HG03520 (cell line): ENCODE data around the gene KRTAP5-9.
"Not testable (repeated sequence)": the region's sequence is repeated elsewhere in the genome, so short reads cannot be mapped to it uniquely, and the experiment has no call there.

Experiments
- ATAC-seq: cut with Tn5 transposase; IDR thresholded peaks from one replicate; pipeline ENCODE4 v1.9.1; 2021; ENCODE audit warnings: mild to moderate bottlenecking, moderate library complexity; ENCODE audit not compliant: unreplicated experiment

KRTAP5-9 gene

GRCh38 chr11:71548120-71548519 lies at the start of gene KRTAP5-9:
Gene KRTAP5-9 (plus strand): TSS chr11:71548420. CDS start chr11:71548658, 238 bp downstream.
- ATAC-seq = no peak

GRCh38 chr11:71499125-71499524 lies 49.1 kb upstream of the KRTAP5-9 start:
- ATAC-seq = no peak

- no peak for ATAC-seq
Measured at GRCh38 chr11:71499546-71499945, 48.7 kb upstream of the KRTAP5-9 start.

GRCh38 chr11:71500601-71501021 lies 47.6 kb upstream of the KRTAP5-9 start:
- no peak for ATAC-seq

- no peak for ATAC-seq
Measured at GRCh38 chr11:71501071-71501985, 46.9 kb upstream of the KRTAP5-9 start.

GRCh38 chr11:71502026-71502425 lies 46.2 kb upstream of the KRTAP5-9 start:
- ATAC-seq = no peak

GRCh38 chr11:71502871-71503435 lies 45.3 kb upstream of the KRTAP5-9 start:
- ATAC-seq = no peak

GRCh38 chr11:71504531-71504930 lies 43.7 kb upstream of the KRTAP5-9 start:
- no peak for ATAC-seq

GRCh38 chr11:71505001-71505400 lies 43.2 kb upstream of the KRTAP5-9 start:
- ATAC-seq = no peak

GRCh38 chr11:71505781-71506180 lies 42.4 kb upstream of the KRTAP5-9 start:
- ATAC-seq = no peak

- no peak for ATAC-seq
Measured at GRCh38 chr11:71507102-71507501, 41.1 kb upstream of the KRTAP5-9 start.

- no peak for ATAC-seq
Measured at GRCh38 chr11:71518506-71519471, 29.4 kb upstream of the KRTAP5-9 start.

- ATAC-seq = no peak
Measured at GRCh38 chr11:71519546-71519945, 28.7 kb upstream of the KRTAP5-9 start.

- no peak for ATAC-seq
Measured at GRCh38 chr11:71525188-71525937, 22.9 kb upstream of the KRTAP5-9 start.

- no peak for ATAC-seq
Measured at GRCh38 chr11:71525938-71526495, 22.2 kb upstream of the KRTAP5-9 start.

GRCh38 chr11:71526796-71527575 lies 21.2 kb upstream of the KRTAP5-9 start, which contains the start of gene KRTAP5-7:
Gene KRTAP5-7 (plus strand): TSS chr11:71527267. CDS start chr11:71527301, 34 bp downstream.
- not testable (repeated sequence) for ATAC-seq

- no peak for ATAC-seq
Measured at GRCh38 chr11:71527576-71528210, 20.5 kb upstream of the KRTAP5-9 start.

GRCh38 chr11:71530602-71531001 lies 17.6 kb upstream of the KRTAP5-9 start:
- no peak for ATAC-seq
